Esophagus squamous epithelium (tissue), 5 donors: ENCODE results near the gene ERICH4. TPM values are rescaled to one million over a fixed set of nuclear protein-coding genes. Genes with fewer than 3 reads are reported as not detected.
A peak's percentile ranks its signal among the peaks of the same experiment; 100 is the strongest.
"Not testable (repeated sequence)": the region's sequence is repeated elsewhere in the genome, so short reads cannot be mapped to it uniquely, and the experiment has no call there.

Experiments used
- DNase-seq: peaks from one replicate; lab custom pipeline; 2025; lab: John Stamatoyannopoulos, UW
- H3K27ac ChIP-seq, 4 donors: fragments of 200-600 bp; sonication (generic); one replicate each; pipeline ENCODE4 v1.5.1; 2016 to 2019; ENCODE audit warnings: mild to moderate bottlenecking in 1 of 4
- H3K27me3 ChIP-seq, 4 donors: fragments of 200-600 bp; sonication (generic); 1 replicate in 3 of 4; 2 replicates in 1 of 4; pipeline versions ENCODE4 v1.5.1 to v1.6.0; 2017 to 2021; ENCODE audit warnings: antibody characterized with exemption in 1 of 4
- H3K36me3 ChIP-seq, 3 donors: fragments of 200-600 bp; sonication (generic); one replicate each; pipeline ENCODE4 v1.5.1; 2016 to 2019
- H3K4me1 ChIP-seq, 3 donors: fragments of 200-600 bp; sonication (generic); one replicate each; pipeline ENCODE4 v1.5.1; 2017 to 2019
- H3K4me3 ChIP-seq, 4 donors: fragments of 200-600 bp; sonication (generic); 1 replicate in 3 of 4; 2 replicates in 1 of 4; pipeline ENCODE4 v1.5.1; 2016 to 2019; ENCODE audit warnings: mild to moderate bottlenecking in 2 of 4, moderate library complexity in 1 of 4
- H3K9me3 ChIP-seq, 3 donors: fragments of 200-600 bp; sonication (generic); one replicate each; pipeline ENCODE4 v1.5.1; 2016 to 2019
- POLR2A ChIP-seq, 4 donors: fragments of 450-650 bp; IDR thresholded peaks; one replicate each; pipeline ENCODE4 v1.6.1; 2017; ENCODE audit warnings: antibody characterized with exemption in 4 of 4, mild to moderate bottlenecking in 4 of 4, moderate library complexity in 3 of 4
- WGBS, 2 donors: methylation state at CpG; one replicate each; pipeline ENCODE4 v1.1.5; 2018; 5-methylcytosine and 5-hydroxymethylcytosine counted together
- intact Hi-C: fragments of 100-400 bp; cut with DNase I; formaldehyde crosslinking; loops from one replicate; pipeline ENCODE4 v1.15.0; 2022
- total RNA-seq, 4 donors: library from RNA; depleted of rRNA; stranded (reverse); fragments of >200 nt; gene quantifications; one replicate each; pipeline ENCODE4 v1.1.0, GENCODE V29; 2016
- TF ChIP-seq, protein P1 (sequence below), 6 experiments: fragments of 450-650 bp in 4 of 6; fragments of 200-600 bp in 2 of 6; sonication (generic) in 2 of 6; IDR thresholded peaks; one replicate each; pipeline ENCODE4 v1.5.1; 2016 to 2019; ENCODE audit warnings: antibody characterized with exemption in 6 of 6, mild to moderate bottlenecking in 4 of 6, moderate library complexity in 4 of 6
- donor health status: DM: yes; HTN: yes; CAD: no.

Gene ERICH4
- total RNA-seq, 4 donors from 2014 or later, result not detected

DNA sequence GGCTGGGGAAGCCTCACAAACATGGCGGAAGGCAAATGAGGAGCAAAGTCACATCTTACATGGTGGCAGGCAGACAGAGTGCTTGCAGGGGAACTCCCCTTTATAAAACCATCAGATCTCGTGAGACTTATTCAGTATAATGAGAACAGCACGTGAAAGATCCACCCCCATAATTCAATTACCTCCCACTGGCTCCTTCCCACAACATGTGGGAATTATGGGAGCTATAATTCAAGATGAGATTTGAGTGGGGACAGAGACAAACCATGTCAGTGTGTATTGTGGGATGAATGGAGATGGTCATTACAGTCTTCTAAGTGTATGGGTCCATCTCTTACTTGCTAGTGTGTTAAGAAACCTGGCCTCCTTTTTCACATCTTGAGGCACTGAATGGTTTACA is 40.9 kb upstream of the ERICH4 start:
- Histone ChIP-seq H3K27me3 (no peaks in the 10 kb centered on the region), H3K4me3 (no peak overlapping the region), H3K36me3 (peaks cover 0 to 35% (median 0%) of the 10 kb centered on the region in 3 donors), H3K4me1 (peaks cover 27 to 90% (median 41%) of the 10 kb centered on the region in 3 donors), H3K27ac (peak overlapping the region; percentile 68 to 96 (median 74)), H3K9me3 (no peaks in the 10 kb centered on the region)
- WGBS, 2 donors, result 61 to 77% methylated on average over 3 of the region's 3 CpGs
- intact Hi-C loops, result no loop called here
- DNase-seq, result no peak
- TF ChIP-seq POLR2A (IDR thresholded peaks at IDR 0.05), result no peak
- TF ChIP-seq, protein P1, sequence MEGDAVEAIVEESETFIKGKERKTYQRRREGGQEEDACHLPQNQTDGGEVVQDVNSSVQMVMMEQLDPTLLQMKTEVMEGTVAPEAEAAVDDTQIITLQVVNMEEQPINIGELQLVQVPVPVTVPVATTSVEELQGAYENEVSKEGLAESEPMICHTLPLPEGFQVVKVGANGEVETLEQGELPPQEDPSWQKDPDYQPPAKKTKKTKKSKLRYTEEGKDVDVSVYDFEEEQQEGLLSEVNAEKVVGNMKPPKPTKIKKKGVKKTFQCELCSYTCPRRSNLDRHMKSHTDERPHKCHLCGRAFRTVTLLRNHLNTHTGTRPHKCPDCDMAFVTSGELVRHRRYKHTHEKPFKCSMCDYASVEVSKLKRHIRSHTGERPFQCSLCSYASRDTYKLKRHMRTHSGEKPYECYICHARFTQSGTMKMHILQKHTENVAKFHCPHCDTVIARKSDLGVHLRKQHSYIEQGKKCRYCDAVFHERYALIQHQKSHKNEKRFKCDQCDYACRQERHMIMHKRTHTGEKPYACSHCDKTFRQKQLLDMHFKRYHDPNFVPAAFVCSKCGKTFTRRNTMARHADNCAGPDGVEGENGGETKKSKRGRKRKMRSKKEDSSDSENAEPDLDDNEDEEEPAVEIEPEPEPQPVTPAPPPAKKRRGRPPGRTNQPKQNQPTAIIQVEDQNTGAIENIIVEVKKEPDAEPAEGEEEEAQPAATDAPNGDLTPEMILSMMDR (IDR thresholded peaks at IDR 0.05), result no peak

DNA sequence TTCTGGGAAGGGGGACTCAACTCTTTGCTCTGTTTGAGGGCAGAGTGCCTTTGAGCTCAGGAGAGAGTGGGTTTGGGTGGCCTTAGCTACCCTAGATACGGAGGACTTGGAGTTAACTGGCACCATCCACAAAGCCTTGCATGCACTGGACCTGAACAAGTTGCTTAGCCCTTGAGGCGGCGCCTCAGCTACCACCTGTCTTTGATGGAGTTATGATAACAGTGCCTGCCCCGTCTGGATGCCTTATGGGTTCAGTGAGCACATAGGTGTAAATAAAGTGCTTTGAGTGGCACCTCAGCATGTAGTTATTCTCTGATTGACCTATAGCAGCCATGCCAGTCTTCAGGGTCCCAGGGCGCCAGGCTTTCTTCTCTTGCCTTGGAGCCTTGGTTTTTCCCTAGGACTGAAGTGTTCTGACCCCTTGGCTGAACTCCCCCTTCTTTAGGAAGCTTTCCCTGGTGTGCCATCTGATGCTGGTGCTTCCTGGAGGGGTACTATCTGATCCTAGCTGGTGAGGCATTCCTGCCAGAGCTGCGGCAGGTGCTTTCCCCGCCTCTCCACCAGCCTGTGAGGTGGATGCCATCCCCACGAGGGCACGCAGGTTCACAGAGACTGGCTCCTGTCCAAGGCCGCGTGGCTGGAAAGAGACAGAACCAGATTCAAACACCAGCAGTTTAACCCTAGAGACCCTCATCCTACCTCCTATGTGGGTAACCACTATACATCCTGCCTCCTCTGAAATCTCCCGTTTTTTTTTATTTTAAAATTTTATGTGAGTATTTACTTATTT is 39.6 kb upstream of the ERICH4 start:
- no peaks in the 10 kb centered on the region for H3K27me3 ChIP-seq
- H3K36me3 ChIP-seq, result peaks cover 0 to 38% (median 0%) of the 10 kb centered on the region in 3 donors
- intact Hi-C loops, result no loop called here
- peak overlapping the region in 3 of 4 donors; percentile 75 to 96 (median 80) for H3K27ac ChIP-seq
- peaks cover 21 to 99% (median 40%) of the 10 kb centered on the region in 3 donors for H3K4me1 ChIP-seq
- TF ChIP-seq POLR2A (IDR thresholded peaks at IDR 0.05), result no peak
- H3K4me3 ChIP-seq, result no peak overlapping the region
- 60 to 65% methylated on average over 10 to 12 of the region's 12 CpGs for WGBS, 2 donors
- DNase-seq, result no peak
- no peaks in the 10 kb centered on the region for H3K9me3 ChIP-seq

DNA sequence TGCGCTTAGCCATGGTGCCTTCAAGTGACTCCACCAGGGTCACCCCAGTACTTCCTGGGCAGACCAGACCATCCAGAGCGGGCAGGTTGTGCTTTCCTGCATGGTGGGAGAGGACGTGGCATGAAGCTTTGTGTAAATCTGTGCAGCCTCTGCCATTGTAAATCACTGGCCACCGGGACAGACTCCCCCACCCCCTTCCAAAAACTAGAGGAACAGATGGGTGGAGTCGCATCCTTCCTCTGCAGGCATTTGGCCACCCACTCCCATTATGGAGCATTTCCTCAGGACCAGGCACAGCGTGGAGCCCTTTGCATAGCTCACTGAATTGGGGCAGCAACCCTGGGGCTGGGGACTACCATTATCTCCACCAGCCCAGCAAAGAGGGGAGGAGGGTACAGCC is 37.2 kb upstream of the ERICH4 start:
- H3K9me3 ChIP-seq, result no peaks in the 10 kb centered on the region
- no peak overlapping the region for H3K4me3 ChIP-seq
- TF ChIP-seq, protein P1 (IDR thresholded peaks at IDR 0.05), result no peak
- TF ChIP-seq POLR2A (IDR thresholded peaks at IDR 0.05), result no peak
- H3K27me3 ChIP-seq, result no peaks in the 10 kb centered on the region
- intact Hi-C loops, result no loop called here
- H3K4me1 ChIP-seq, result peaks cover 19 to 100% (median 43%) of the 10 kb centered on the region in 3 donors
- WGBS, 2 donors, result 90 to 100% methylated on average over 2 to 4 of the region's 6 CpGs
- peaks cover 0 to 34% (median 4%) of the 10 kb centered on the region in 3 donors for H3K36me3 ChIP-seq
- H3K27ac ChIP-seq, result peak overlapping the region; percentile 67 to 96 (median 84)
- no peak for DNase-seq

- H3K4me3 ChIP-seq, result no peak overlapping the region
- no peak for DNase-seq
- no peak for TF ChIP-seq POLR2A (IDR thresholded peaks at IDR 0.05)
- 44 to 54% methylated on average over 3 to 4 of the region's 4 CpGs for WGBS, 2 donors
- H3K4me1 ChIP-seq, result peaks cover 31 to 100% (median 48%) of the 10 kb centered on the region in 3 donors
- intact Hi-C loops, result no loop called here
- peak overlapping the region in 3 of 4 donors; percentile 21 to 96 (median 93) for H3K27ac ChIP-seq
- no peaks in the 10 kb centered on the region for H3K27me3 ChIP-seq
- no peaks in the 10 kb centered on the region for H3K9me3 ChIP-seq
- H3K36me3 ChIP-seq, result peaks cover 0 to 34% (median 4%) of the 10 kb centered on the region in 3 donors
Observed at GRCh38 chr19:41407271-41407670, 35.7 kb upstream of the ERICH4 start.

- Histone ChIP-seq H3K27me3 (no peaks in the 10 kb centered on the region), H3K4me3 (no peak overlapping the region), H3K4me1 (peaks cover 31 to 91% (median 42%) of the 10 kb centered on the region in 3 donors), H3K27ac (peak overlapping the region in 2 of 4 donors; percentile 81 to 96), H3K9me3 (no peaks in the 10 kb centered on the region), H3K36me3 (peaks cover 4 to 36% (median 6%) of the 10 kb centered on the region in 3 donors)
- WGBS, 2 donors, result 57 to 64% methylated on average over 3 of the region's 4 CpGs
- intact Hi-C loops, result no loop called here
- TF ChIP-seq, protein P1 (IDR thresholded peaks at IDR 0.05), result no peak
- no peak for TF ChIP-seq POLR2A (IDR thresholded peaks at IDR 0.05)
- no peak for DNase-seq
Observed at GRCh38 chr19:41408256-41408655, 34.7 kb upstream of the ERICH4 start.

DNA sequence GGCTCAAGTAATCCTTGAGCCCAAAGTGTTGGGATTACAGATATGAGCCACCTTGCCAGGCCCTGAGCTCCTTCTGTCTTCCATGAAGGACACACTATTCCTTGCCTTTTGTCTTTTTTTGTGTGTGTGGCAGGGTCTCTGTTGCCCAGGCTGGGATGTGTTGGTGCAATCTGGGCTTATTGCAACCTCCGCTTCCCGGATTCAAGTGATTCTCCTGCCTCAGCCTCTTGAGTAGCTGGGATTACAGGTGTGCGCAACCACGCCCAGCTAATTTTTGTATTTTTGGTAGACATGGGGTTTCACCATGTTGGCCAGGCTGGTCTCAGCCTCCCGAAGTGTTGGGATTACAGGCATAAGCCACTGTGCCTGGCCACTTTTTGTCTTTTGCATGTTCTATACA is 34.1 kb upstream of the ERICH4 start:
- DNase-seq, H3K27me3 ChIP-seq, H3K4me3 ChIP-seq, H3K9me3 ChIP-seq, intact Hi-C loops: not testable (repeated sequence)
- H3K36me3 ChIP-seq, result peaks cover 4 to 41% (median 10%) of the 10 kb centered on the region in 3 donors
- peaks cover 31 to 85% (median 36%) of the 10 kb centered on the region in 3 donors for H3K4me1 ChIP-seq
- H3K27ac ChIP-seq, result peak overlapping the region; percentile 18 to 81 (median 39)
- 86% methylated on average over 5 of the region's 5 CpGs for WGBS, 2 donors
